ENCODE data around the gene SLC7A6.
A peak's percentile ranks its signal among the peaks of the same experiment; 100 is the strongest.

The SLC7A6 gene

DNA sequence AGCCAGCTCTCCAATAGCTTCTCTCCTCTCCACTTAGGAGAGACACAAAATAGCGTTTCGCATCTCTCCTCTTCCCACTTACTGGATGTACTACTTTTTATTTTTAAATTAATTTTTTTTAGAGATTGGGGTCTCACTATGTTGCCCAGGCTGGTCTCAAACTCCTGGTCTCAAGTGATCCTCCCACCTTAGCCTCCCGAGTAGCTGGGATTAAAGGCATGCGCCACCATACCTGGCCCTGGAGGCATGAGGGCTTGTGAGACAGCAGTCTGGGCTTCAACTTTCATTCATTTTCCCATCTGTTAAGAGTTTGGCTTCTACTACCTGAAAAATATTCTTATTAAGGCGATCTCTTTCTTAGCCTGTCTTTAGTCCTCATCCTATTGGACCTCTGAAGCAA lies 28.1 kb downstream of the SLC7A6 start:
- peaks cover 87% of the 10 kb centered on the region for H3K4me1 Mint-ChIP-seq
- H3K4me3 Mint-ChIP-seq, result no peak overlapping the region
- H3K9me3 Mint-ChIP-seq, result no peaks in the 10 kb centered on the region
- peak overlapping the region; percentile 48 to 77 for H3K27ac Mint-ChIP-seq
- ATAC-seq, result no peak
- no peaks in the 10 kb centered on the region for H3K27me3 Mint-ChIP-seq
- DNase-seq, result no peak

DNA sequence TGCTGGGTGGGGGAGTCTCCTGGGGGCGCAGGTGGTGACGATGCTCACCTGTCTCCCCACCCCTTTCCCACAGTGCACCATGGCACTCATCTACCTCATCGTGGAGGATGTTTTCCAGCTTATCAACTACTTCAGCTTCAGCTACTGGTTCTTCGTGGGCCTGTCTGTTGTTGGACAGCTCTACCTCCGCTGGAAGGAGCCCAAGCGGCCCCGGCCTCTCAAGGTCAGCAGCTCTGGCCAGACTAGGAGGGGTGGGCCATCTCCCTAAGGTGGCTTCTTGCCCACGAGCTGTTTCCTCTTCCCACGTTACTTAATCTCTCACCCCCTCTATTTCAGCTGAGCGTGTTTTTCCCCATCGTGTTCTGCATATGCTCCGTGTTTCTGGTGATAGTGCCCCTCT lies 32.0 kb downstream of the SLC7A6 start:
- Mint-ChIP-seq H3K27ac (peak overlapping the region; percentile 49 to 67), H3K4me1 (peaks cover 66% of the 10 kb centered on the region), H3K4me3 (no peak overlapping the region), H3K27me3 (no peaks in the 10 kb centered on the region), H3K9me3 (no peaks in the 10 kb centered on the region)
- ATAC-seq (no peak), DNase-seq (no peak)

- Mint-ChIP-seq H3K4me1 (peaks cover 66% of the 10 kb centered on the region), H3K27me3 (no peaks in the 10 kb centered on the region), H3K4me3 (no peak overlapping the region), H3K27ac (peak overlapping the region; percentile 27 to 67), H3K9me3 (no peaks in the 10 kb centered on the region)
- ATAC-seq, result no peak
- no peak for DNase-seq
These were observed 32.4 kb downstream of the SLC7A6 start for GRCh38 chr16:68296693-68297092.

GRCh38 chr16:68297908-68298307 lies 33.6 kb downstream of the SLC7A6 start:
- Mint-ChIP-seq H3K27me3 (no peaks in the 10 kb centered on the region), H3K4me3 (no peak overlapping the region), H3K27ac (peak overlapping the region in 1 of 2 donors; percentile 79), H3K9me3 (no peaks in the 10 kb centered on the region), H3K4me1 (peaks cover 63% of the 10 kb centered on the region)
- no peak for ATAC-seq
- DNase-seq, result no peak

DNA sequence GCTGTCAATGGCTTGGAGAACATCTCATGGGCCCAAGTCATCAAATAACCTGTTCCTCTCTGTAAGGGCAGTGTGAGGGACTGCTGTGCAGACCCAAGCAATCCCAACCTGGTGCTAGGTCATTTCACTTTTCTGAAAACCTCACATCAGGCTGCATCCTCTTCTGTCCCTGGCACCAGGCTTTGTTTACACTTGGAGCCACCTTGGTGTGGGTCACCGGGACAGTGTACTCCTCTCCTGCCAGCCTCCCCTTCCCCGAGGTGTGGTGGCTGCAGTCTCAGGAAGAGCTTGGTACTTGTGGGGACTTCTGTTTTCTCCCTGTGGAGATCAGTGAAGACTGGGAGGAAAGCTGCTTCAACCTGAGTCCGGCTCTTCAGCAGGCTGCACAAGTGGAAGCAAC lies 34.0 kb downstream of the SLC7A6 start:
- H3K27ac Mint-ChIP-seq, result peak overlapping the region in 1 of 2 donors; percentile 64
- H3K27me3 Mint-ChIP-seq, result no peaks in the 10 kb centered on the region
- no peak overlapping the region for H3K4me3 Mint-ChIP-seq
- DNase-seq, result no peak
- no peaks in the 10 kb centered on the region for H3K9me3 Mint-ChIP-seq
- peaks cover 61% of the 10 kb centered on the region for H3K4me1 Mint-ChIP-seq
- ATAC-seq, result no peak

DNA sequence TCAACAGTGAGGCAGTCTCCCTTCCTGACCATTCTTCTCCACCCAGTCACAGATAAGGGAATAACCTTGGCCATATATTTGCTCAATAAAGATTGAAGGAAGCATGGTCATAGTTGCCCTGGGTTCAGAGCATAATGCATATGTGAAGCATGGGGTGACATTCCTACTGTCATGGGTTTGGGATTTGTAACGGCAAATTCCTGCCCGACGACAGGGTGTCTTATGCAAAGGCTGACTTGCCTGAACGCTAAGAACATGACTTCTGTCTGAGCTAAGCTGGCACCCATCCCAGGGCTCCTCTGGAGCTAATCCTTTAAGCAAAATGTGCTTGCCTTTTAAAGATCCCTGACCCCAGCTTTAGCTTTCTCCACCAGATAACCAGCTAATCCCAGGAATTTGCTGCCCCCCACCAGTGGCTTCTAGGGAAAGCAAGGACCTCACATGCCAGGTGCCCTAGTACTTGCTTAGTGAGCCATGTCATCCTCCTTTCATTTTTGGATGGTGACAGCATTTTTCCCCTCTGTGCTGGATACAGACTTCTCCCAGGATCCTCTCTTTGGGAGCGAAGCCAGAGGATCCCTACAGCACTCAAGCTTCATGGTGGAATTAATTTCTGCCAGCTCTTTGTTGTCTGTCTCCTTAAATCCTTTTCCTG lies 34.7 kb downstream of the SLC7A6 start:
- Mint-ChIP-seq H3K4me1 (peaks cover 53% of the 10 kb centered on the region), H3K27me3 (no peaks in the 10 kb centered on the region), H3K4me3 (no peak overlapping the region), H3K27ac (peak overlapping the region; percentile 29 to 64), H3K9me3 (no peaks in the 10 kb centered on the region)
- no peak for DNase-seq
- no peak for ATAC-seq

GRCh38 chr16:68299571-68300453 lies 35.5 kb downstream of the SLC7A6 start:
- H3K4me1 Mint-ChIP-seq, result peaks cover 48% of the 10 kb centered on the region
- H3K9me3 Mint-ChIP-seq, result no peaks in the 10 kb centered on the region
- ATAC-seq (no peak), DNase-seq (no peak)
- peak overlapping the region; percentile 29 to 64 for H3K27ac Mint-ChIP-seq
- no peaks in the 10 kb centered on the region for H3K27me3 Mint-ChIP-seq
- H3K4me3 Mint-ChIP-seq, result no peak overlapping the region

- H3K4me1 Mint-ChIP-seq, result peaks cover 56% of the 10 kb centered on the region
- DNase-seq (no peak), ATAC-seq (no peak)
These were observed 36.6 kb downstream of the SLC7A6 start for GRCh38 chr16:68300734-68301459.

GRCh38 chr16:68306633-68307032 lies 42.3 kb downstream of the SLC7A6 start:
- DNase-seq (no peak), ATAC-seq (no peak)
- H3K9me3 Mint-ChIP-seq, result no peaks in the 10 kb centered on the region
- H3K4me3 Mint-ChIP-seq, result no peak overlapping the region
- H3K4me1 Mint-ChIP-seq, result peaks cover 44% of the 10 kb centered on the region
- H3K27me3 Mint-ChIP-seq, result no peaks in the 10 kb centered on the region
- H3K27ac Mint-ChIP-seq, result no peak overlapping the region

More at GRCh38 chr16:68300734-68301459, 36.6 kb downstream of the SLC7A6 start:
- no peaks in the 10 kb centered on the region for H3K9me3 Mint-ChIP-seq
- H3K27ac Mint-ChIP-seq, result peak overlapping the region; percentile 56 to 80
- H3K4me3 Mint-ChIP-seq, result no peak overlapping the region
- no peaks in the 10 kb centered on the region for H3K27me3 Mint-ChIP-seq

DNA sequence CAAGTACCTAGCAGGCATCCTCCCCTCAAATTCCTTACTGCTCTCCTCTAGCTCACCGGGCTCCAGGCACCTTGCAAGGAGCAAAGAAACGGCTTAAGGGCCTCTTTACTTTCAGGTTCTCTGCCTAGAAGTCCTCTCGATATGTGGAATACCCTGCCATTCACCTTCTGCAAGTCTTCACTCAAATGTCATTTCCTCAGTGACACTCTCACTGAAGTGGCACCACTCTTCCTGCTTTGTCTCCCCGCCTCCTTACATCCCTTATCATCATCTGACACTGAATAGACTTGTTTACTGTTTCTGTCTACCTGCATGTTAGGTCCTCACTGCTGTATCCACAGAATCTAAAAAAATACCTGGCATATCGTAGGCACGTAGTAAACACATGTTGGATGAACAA lies 45.5 kb downstream of the SLC7A6 start:
- Mint-ChIP-seq H3K4me3 (peak overlapping the region; percentile 88 to 98), H3K27ac (peak overlapping the region; percentile 89 to 92), H3K4me1 (peaks cover 53% of the 10 kb centered on the region), H3K9me3 (no peaks in the 10 kb centered on the region), H3K27me3 (no peaks in the 10 kb centered on the region)
- DNase-seq (no peak), ATAC-seq (no peak)

DNA sequence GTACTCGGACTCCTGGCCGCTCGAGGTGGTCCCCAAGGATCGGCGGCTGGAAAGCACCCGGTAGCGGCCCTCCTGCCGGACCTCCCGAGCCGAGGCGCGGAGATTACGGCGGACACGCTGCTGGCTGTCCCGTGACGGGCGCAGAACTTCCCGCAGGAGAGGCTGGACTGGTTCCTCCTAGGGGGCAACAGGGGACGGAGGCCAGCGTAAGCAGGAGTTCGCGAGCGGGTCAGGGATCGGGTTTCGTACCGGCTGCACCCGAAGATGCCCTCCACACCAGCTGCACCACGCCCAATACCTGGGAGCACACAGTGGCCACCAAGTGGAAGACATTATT lies 46.1 kb downstream of the SLC7A6 start:
- DNase-seq, result peak in 1 of 2 donors; percentile 13
- no peaks in the 10 kb centered on the region for H3K27me3 Mint-ChIP-seq
- H3K27ac Mint-ChIP-seq, result peak overlapping the region; percentile 89 to 92
- H3K4me3 Mint-ChIP-seq, result peak overlapping the region; percentile 88 to 98
- no peaks in the 10 kb centered on the region for H3K9me3 Mint-ChIP-seq
- peaks cover 51% of the 10 kb centered on the region for H3K4me1 Mint-ChIP-seq
- no peak for ATAC-seq

GRCh38 chr16:68310774-68311511 lies 46.6 kb downstream of the SLC7A6 start, which contains the start of the genes PRMT7 and SLC7A6OS:
TSS of gene PRMT7 (plus strand) at chr16:68311019. CDS start at chr16:68315980, 4,961 bp downstream.
TSS of gene SLC7A6OS (minus strand) at chr16:68310946. CDS start at chr16:68310926, 20 bp downstream.
- ATAC-seq (peak; percentile 99), DNase-seq (peak; percentile 89 to 93)
- Mint-ChIP-seq H3K4me3 (peak within 1 kb of the TSS; percentile 88 to 98), H3K4me1 (peaks cover 52% of the 10 kb centered on the region), H3K27me3 (no peaks in the 10 kb centered on the region), H3K27ac (peak within 1 kb of the TSS; percentile 89 to 92), H3K9me3 (no peaks in the 10 kb centered on the region)

DNA sequence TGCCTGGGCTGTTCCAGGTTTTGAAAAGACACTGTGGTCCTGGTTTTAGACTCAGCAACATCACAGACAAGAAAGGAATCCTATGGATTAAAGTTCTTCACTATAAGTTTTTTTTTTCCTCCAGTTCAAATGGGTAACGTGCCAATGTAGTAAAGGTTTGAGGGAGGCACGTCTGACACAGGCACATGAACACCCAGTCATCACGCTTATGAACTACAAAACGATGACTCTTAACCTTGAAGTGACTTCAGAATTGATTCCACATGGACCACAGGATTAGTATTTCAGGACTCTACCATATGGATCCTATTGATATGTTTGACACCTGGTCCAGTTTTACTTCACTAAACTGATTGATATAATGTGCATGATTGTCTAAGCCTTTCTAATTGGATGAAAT lies 48.8 kb downstream of the SLC7A6 start:
- Mint-ChIP-seq H3K27ac (no peak overlapping the region), H3K9me3 (no peaks in the 10 kb centered on the region), H3K27me3 (no peaks in the 10 kb centered on the region), H3K4me1 (peaks cover 46% of the 10 kb centered on the region), H3K4me3 (peak overlapping the region in 1 of 2 donors; percentile 42)
- no peak for DNase-seq
- ATAC-seq, result no peak

DNA sequence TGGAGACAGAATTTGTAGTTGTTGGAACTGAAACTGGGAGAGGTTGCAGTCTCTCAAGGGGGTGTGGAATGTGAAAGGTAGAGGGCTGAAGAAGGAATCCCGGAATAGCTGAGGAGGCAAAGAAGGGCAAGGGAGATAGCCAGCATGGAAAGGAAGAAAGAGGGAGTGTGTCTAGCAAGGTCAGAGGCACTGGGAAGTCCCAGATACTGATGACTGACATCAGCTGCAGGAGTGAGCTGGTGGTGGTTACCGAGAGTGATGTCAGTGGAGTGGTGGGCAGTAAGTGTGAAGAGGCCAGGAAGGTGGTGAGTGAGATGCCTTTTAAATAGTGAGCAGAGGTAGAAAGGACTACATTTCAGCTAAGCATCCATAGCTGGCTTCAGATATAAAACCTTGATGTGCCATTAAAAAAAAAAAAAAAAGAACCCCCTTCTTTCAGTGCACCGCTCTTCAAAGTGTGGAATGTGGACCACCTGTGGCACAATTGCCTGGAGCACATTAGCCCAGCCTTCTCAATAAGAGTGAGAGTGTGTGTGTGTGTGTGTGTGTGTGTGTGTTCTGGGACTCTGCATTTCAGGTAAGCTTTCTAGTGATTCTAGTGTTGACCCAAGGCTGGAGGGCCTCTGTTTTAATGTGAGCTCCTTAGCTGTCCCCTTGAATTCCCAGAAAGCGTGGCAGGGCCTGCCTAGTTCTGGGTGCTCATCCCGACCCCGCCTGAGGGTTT lies 55.0 kb downstream of the SLC7A6 start:
- H3K4me1 Mint-ChIP-seq, result peaks cover 36% of the 10 kb centered on the region
- H3K27ac Mint-ChIP-seq, result peak overlapping the region in 1 of 2 donors; percentile 86
- H3K9me3 Mint-ChIP-seq, result no peaks in the 10 kb centered on the region
- ATAC-seq, result peak; percentile 100
- H3K27me3 Mint-ChIP-seq, result no peaks in the 10 kb centered on the region
- DNase-seq, result peak; percentile 60 to 79
- peak overlapping the region; percentile 63 to 70 for H3K4me3 Mint-ChIP-seq
